Osteoblast (primary cell): Measurements from ENCODE around the gene PKP2. TPM values are rescaled to one million over a fixed set of nuclear protein-coding genes. Genes with fewer than 3 reads are reported as not detected.

ENCODE experiments used
- DNase-seq: peaks from one replicate; pipeline ENCODE4 v3.0.0; 2011; ENCODE audit warnings: low spot score, mixed read lengths; ENCODE audit not compliant: insufficient read length; ENCODE audit errors: missing footprints
- H2AFZ ChIP-seq: 2 replicates; pipeline ENCODE4 v1.6.0; 2011; ENCODE audit warnings: mild to moderate bottlenecking, low read length
- H3K27ac ChIP-seq: 2 replicates; pipeline ENCODE4 v1.5.1; 2011; ENCODE audit warnings: mild to moderate bottlenecking, low read depth, low read length, moderate library complexity
- H3K27me3 ChIP-seq: 2 replicates; pipeline ENCODE4 v1.6.0; 2012; ENCODE audit warnings: mild to moderate bottlenecking, control low read depth, inconsistent platforms, low read length, moderate library complexity; ENCODE audit not compliant: insufficient read depth
- H3K36me3 ChIP-seq: 2 replicates; pipeline ENCODE4 v1.5.1; 2011; ENCODE audit warnings: mild to moderate bottlenecking, low read length, control low read depth, moderate library complexity; ENCODE audit not compliant: insufficient read depth
- H3K4me1 ChIP-seq: 2 replicates; pipeline ENCODE4 v1.5.1; 2011; ENCODE audit warnings: mild to moderate bottlenecking, low read length, control low read depth, moderate library complexity; ENCODE audit not compliant: insufficient read depth
- H3K4me2 ChIP-seq: 2 replicates; pipeline ENCODE4 v1.6.0; 2011; ENCODE audit warnings: mild to moderate bottlenecking, low read length; ENCODE audit not compliant: insufficient read depth
- H3K4me3 ChIP-seq: fragments of 200-600 bp; sonication (generic); 3 replicates; pipeline ENCODE4 v1.5.1; 2012; ENCODE audit warnings: mild to moderate bottlenecking, low read length, inconsistent platforms; ENCODE audit not compliant: insufficient read depth
- H3K79me2 ChIP-seq: 2 replicates; pipeline ENCODE4 v1.6.0; 2012; ENCODE audit warnings: mild to moderate bottlenecking, low read length, control low read depth, inconsistent platforms; ENCODE audit not compliant: insufficient read depth
- H3K9me3 ChIP-seq: 2 replicates; pipeline ENCODE4 v1.5.1; 2011; ENCODE audit warnings: low read depth, low read length, control low read depth
- H4K20me1 ChIP-seq: 2 replicates; pipeline ENCODE4 v1.6.0; 2012; ENCODE audit warnings: mild to moderate bottlenecking, low read length, control low read depth; ENCODE audit not compliant: insufficient read depth
- total RNA-seq: library from RNA; depleted of rRNA; stranded (reverse); fragments of >200 nt; gene quantifications from 2 replicates; pipeline ENCODE4 v1.2.3, GENCODE V29; 2012
- TF ChIP-seq, protein P1 (sequence below): IDR thresholded peaks from 2 replicates; pipeline ENCODE4 v1.5.1; 2011; ENCODE audit warnings: mild to moderate bottlenecking, low read depth, low read length, moderate library complexity; ENCODE audit errors: extremely low read depth

The PKP2 gene
- total RNA-seq, result under 0.01 and 0.29 TPM in 2 replicates

DNA sequence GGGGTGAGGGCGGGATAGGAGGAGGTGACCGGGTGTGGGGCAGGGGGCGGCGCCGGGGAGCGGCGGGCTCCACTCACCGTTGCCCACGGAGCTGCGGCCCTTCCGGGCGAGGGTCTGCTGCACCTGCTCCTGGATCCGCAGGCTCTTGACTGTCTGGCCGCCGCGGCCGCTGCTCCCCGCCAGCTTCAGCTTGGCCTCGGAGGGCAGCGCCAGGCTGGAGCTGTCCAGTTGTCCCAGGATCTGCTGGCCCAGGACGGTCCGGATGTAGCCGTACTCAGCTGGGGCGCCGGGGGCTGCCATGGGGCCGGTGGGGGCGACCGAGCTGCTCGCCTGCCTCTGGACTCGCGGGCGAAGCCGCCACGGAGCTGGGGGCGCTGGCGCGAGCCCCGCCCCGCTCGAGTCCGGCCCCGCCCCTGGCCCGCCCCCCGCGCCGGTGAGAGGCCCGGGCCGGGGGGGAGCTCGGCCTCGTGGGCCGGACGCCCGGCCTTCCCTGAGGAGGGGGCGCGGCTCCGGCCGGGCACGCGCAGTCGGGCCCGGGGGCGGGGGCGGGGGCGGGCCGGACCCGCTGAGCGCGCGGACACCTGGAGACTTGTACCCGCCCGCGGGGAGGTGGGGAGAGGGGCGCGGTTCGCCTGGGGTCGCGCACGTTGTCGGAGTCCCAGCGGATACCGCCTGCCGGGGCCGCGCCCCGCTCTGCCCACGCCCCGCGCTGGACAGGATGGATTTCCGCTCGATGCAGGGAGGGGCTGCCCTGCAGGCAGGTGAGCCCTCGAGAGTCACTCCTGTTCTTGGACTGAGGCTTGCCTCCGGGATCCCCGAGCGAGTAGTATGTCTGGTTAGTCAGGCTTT, at the start of gene PKP2:
PKP2 (minus strand) TSS at position 346 of the 849 bp plus-strand sequence; CDS start at position 300, 46 bp downstream.
- Histone ChIP-seq H3K36me3 (no peaks in the 10 kb centered on the region), H3K4me3 (no peak within 1 kb of the TSS), H3K4me2 (no peak within 1 kb of the TSS), H4K20me1 (no peaks in the 10 kb centered on the region), H3K27ac (no peak within 1 kb of the TSS), H3K9me3 (no peaks in the 10 kb centered on the region), H3K4me1 (no peaks in the 10 kb centered on the region), H2AFZ (no peak within 1 kb of the TSS), H3K79me2 (no peaks in the 10 kb centered on the region), H3K27me3 (peaks cover 11% of the 10 kb centered on the region)
- DNase-seq, result peak; percentile 62
- TF ChIP-seq, protein P1, sequence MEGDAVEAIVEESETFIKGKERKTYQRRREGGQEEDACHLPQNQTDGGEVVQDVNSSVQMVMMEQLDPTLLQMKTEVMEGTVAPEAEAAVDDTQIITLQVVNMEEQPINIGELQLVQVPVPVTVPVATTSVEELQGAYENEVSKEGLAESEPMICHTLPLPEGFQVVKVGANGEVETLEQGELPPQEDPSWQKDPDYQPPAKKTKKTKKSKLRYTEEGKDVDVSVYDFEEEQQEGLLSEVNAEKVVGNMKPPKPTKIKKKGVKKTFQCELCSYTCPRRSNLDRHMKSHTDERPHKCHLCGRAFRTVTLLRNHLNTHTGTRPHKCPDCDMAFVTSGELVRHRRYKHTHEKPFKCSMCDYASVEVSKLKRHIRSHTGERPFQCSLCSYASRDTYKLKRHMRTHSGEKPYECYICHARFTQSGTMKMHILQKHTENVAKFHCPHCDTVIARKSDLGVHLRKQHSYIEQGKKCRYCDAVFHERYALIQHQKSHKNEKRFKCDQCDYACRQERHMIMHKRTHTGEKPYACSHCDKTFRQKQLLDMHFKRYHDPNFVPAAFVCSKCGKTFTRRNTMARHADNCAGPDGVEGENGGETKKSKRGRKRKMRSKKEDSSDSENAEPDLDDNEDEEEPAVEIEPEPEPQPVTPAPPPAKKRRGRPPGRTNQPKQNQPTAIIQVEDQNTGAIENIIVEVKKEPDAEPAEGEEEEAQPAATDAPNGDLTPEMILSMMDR, result no peak

DNA sequence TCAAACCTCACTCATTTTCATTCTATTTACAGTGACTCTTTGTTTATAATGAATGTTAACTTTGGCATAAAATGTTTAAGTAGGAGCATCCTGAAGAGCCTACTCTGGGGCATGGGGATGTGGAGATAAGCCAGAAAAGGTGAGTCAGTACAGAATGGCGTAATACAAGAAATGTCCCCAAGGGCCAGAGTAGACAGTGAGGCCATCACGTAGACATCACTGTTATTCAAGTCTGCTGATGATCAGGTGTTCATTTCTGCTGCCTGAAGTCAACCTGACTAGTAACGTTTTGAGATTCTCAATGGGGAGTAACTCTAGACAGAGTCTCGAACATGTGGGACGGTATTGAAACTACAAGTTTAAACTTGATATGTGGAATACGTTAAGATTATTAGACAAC, 47.6 kb upstream of the PKP2 start:
- Histone ChIP-seq H3K79me2 (no peaks in the 10 kb centered on the region), H3K27ac (no peak overlapping the region), H3K27me3 (no peaks in the 10 kb centered on the region), H3K4me1 (no peaks in the 10 kb centered on the region), H2AFZ (no peak overlapping the region), H4K20me1 (no peaks in the 10 kb centered on the region), H3K4me2 (no peak overlapping the region), H3K36me3 (no peaks in the 10 kb centered on the region), H3K9me3 (no peaks in the 10 kb centered on the region), H3K4me3 (no peak overlapping the region)
- peak; percentile 17 for DNase-seq
- TF ChIP-seq, protein P1, result no peak

DNA sequence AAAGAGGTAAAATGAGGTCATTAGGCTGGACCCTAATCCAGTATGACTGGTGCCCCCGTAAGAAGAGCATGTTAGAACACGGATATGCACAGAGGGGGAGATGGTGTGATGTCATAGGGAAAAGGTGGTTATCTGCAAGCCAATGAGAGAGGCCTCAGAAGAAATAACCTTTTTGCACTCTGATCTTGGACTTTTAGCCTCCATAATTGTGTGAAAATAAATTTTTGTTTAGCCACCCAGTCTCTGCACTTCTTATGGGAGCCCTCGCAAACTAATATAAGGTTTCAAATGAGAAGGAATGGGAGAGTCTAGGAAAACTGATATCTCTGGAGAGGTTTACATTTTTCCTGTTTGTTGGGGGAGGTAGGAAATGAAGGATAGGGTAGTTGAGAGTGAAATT, 43.2 kb upstream of the PKP2 start:
- Histone ChIP-seq H3K79me2 (no peaks in the 10 kb centered on the region), H3K27ac (no peak overlapping the region), H3K27me3 (no peaks in the 10 kb centered on the region), H4K20me1 (no peaks in the 10 kb centered on the region), H3K4me3 (no peak overlapping the region), H3K4me2 (no peak overlapping the region), H3K36me3 (no peaks in the 10 kb centered on the region), H2AFZ (no peak overlapping the region), H3K4me1 (no peaks in the 10 kb centered on the region), H3K9me3 (no peaks in the 10 kb centered on the region)
- TF ChIP-seq, protein P1, result no peak
- DNase-seq, result no peak

DNA sequence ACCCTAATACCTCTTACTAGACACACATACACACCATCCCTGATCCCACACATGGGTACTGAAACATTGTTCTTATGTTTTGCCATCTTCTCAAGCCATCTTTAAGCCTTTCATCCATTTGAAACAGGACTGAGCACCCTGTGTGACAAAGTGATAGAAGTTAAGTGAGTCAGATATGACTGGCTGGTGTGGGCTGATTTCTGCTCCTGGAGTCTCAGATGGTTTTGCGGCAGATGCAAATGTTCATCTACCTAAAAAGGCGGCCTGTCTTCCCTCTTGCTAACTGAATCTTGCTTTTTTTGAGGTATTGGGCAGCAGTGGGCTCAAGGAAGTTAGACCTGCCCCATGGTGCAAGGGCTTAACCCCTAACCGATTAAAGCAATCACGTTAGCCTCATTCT, 30.4 kb upstream of the PKP2 start:
- Histone ChIP-seq H3K36me3 (no peaks in the 10 kb centered on the region), H3K79me2 (no peaks in the 10 kb centered on the region), H3K27ac (no peak overlapping the region), H2AFZ (no peak overlapping the region), H3K4me1 (no peaks in the 10 kb centered on the region), H3K4me2 (no peak overlapping the region), H3K4me3 (no peak overlapping the region), H3K27me3 (no peaks in the 10 kb centered on the region), H3K9me3 (no peaks in the 10 kb centered on the region), H4K20me1 (no peaks in the 10 kb centered on the region)
- TF ChIP-seq, protein P1, result no peak
- peak; percentile 43 for DNase-seq
